GM19395 (cell line): ENCODE data around the gene USP48.

ENCODE experiments used
- ATAC-seq: cut with Tn5 transposase; IDR thresholded peaks from one replicate; pipeline ENCODE4 v1.9.1; 2021; ENCODE audit warnings: mild to moderate bottlenecking, moderate library complexity; ENCODE audit not compliant: unreplicated experiment

USP48 gene

GRCh38 chr1:21669258-21670058 is 113.5 kb downstream of the USP48 start, which contains the start of gene RAP1GAP:
RAP1GAP (minus strand) TSS chr1:21669357; CDS start chr1:21620032, 49,325 bp downstream.
- ATAC-seq = no peak

DNA sequence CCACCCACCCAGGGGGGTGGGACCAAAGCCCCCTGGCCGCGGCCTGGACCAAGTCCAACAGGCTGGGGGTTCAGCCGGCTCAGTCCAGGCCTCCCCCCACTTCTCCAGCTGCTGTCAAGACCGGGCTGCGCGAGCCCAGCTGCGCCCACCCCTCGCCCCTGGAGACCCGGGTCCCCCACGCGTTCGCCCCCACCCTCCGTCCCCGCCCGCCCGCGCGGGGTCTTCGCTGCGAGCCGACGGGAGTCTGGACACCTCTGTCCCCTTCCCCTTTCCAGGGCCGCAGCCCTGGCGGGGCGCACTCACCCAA is 114.0 kb downstream of the USP48 start:
- no peak for ATAC-seq

- ATAC-seq = no peak
Measured at GRCh38 chr1:21668232-21668950, 114.6 kb downstream of the USP48 start.

DNA sequence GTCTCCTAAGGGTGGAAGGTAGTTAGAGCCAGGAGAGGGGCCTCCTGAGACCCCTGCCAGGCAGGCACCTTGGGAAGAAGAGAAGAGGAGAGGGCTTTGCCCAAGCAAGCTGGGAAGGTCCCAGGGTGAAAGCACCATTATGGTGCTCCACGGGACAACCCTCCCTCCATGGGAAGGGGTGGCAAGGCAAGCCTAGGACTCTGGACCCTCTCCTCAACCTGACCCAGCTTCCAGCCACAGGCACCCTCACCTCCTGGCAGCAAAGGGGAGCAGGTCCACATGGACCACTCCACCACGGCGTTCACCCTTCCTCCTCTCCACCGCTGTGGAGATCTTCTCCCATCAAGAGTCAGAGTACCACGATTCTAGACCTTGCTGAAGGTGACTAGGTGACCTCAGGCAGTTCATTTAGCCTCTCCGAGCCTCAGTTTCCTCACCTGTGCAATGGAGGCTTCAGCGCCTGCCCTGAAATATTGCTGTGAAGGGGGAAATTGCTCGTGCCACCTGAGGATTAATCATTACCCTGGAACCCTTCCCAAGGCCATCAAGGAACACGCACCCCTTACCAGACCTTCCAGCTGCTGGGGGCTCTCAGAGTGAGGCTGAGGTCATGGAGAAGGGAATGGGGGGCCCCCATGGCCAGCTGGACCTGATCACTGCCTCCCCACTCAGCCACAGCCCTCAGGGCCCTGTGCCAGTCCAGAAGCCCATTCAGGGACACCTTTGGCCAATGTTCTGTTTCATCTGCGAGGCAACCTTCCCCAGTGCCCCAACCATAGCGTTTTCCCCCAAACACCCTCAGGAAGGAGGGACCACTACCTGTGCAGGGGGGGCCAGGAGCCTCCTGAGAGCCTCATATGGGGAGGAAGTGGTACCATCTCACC is 115.4 kb downstream of the USP48 start:
- no peak for ATAC-seq

DNA sequence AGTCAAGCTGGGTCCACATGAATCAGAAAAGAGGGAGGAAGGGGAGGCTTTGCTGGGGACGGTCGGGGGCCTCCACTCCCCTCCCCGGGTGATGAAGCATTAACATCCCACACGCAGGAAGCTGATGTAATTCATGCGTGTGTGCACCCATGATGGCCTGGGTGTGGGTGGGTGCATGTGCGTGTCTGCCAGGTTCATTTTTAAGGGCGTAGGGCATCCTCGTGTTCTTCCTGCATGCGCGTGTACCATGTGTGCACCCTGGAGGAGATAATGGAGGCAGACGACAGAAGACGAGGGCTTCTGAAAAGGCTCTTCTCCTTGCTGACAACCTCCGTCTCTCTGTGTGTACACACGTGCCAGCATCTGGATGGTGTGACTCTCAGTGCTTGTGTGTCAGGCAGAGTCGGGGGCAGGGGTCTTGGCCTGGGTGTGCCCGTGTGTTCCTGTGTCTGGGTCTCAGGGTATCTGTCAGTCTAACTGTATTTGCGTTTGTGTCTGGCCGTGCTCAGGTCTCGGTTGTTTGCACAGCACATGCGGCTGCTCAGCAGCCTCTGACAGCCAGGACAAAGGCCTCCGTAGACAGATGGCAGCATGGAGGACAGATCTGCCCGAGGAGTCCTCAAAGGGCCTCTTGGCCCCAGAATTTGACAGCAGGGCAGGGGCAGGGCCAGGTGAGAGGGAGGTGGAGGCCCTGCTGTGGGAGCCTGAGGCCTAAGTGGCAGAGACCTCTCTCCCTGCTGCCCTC is 116.2 kb downstream of the USP48 start:
- no peak for ATAC-seq

GRCh38 chr1:21665711-21666575 is 117.0 kb downstream of the USP48 start:
- no peak for ATAC-seq

DNA sequence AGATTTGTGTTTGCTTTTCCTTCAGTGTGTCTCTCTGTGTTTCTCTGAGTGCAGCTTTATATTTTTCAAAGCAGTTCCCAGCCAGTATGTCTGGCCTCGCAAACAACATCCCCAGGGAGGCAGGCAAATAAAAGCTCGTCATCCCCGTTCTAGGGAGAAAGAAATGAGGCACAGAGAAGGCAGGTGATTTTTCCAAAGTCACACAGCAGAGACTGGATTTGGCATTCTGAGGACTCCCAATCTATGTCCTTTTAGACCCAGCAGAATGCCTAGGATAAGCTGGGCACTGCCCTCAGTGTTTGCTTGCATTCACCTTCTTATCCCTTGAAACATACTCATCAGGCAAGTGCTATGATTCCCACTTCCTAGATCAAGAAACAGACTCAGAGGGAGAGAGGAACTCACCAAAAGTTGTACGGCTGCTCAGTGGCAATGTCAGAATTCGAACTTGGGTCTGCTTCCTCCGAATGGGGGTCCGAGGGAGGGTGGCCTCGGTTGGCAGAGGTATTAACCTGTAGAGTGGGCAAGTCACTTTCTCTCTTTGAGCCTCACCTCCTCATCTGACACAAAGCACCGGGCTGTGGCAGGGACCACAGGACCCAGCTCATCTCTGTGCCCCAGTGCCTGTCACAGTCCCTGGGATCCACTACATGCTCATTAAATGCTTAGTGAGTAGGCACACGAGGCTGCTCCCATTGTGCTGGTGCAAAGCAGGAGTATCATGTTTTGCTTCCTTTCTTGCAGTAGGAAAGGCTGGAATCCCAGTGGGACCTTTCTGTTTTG is 118.0 kb downstream of the USP48 start:
- no peak for ATAC-seq

- no peak for ATAC-seq
Measured at GRCh38 chr1:21663951-21664805, 118.8 kb downstream of the USP48 start.

GRCh38 chr1:21663248-21663950 is 119.5 kb downstream of the USP48 start:
- no peak for ATAC-seq

GRCh38 chr1:21662426-21663247 is 120.3 kb downstream of the USP48 start:
- ATAC-seq = no peak

DNA sequence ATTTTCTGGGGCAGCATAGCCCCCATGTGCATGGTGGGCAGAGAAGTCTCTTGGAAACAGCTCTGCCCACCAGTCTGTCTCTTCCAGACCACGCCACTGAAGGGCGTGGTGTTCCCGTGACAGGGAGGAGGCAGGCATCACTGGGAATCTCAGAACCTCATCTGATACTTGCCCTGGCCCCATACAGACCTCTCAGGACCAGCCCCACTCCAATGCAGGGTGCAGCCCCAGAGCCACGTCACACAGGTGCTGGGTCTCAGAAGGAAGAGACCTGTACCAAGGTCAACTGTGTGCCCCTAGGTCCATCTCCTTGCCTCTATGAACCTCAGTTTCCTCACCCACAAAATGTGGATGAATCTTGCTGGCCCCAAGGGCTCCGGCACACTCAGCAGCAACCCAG is 121.1 kb downstream of the USP48 start:
- ATAC-seq = no peak

GRCh38 chr1:21659924-21660326 is 123.0 kb downstream of the USP48 start:
- no peak for ATAC-seq

- no peak for ATAC-seq
Measured at GRCh38 chr1:21659099-21659923, 123.6 kb downstream of the USP48 start.

- ATAC-seq = no peak
Measured at GRCh38 chr1:21657456-21658190, 125.3 kb downstream of the USP48 start.

DNA sequence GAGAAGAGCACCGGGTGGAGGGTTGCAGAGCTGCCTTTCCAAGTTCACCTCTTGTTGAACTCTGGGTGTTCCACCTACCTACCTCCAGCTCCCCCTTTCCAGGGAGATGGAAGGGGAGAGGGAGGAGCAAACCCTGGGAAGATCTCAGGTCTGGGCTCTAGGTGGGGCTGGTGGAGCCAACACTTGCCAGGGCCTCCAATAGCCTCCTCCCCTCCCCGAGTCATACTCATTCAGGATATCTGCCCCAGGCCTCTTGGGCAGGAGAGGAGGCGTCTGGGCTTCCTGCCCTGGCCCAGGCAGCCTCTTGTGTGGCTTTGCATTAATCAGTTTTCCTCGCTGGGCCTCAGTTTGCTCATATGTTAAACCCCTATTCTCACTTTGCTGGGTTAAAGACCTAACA is 127.2 kb downstream of the USP48 start:
- no peak for ATAC-seq
